Activated CD8-positive, alpha-beta T cell treated with anti-CD3 and anti-CD28 coated beads, Interleukin-2, amount 10 ng/mL, durations not matched to agents 7 days and 5 days (primary cell): ENCODE results near the gene OR2AT4. TPM values are rescaled to one million over a fixed set of nuclear protein-coding genes. Genes with fewer than 3 reads are reported as not detected.
"Not testable (repeated sequence)": the region's sequence is repeated elsewhere in the genome, so short reads cannot be mapped to it uniquely, and the experiment has no call there.

ENCODE experiments used
- ATAC-seq: fragments of 150-1000 bp; cut with Tn5 transposase; one replicate; pipeline ENCODE4 v1.10.0; 2021; ENCODE audit warnings: moderate library complexity
- CTCF ChIA-PET: fragments of 350-600 bp; sonication (Branson Sonifier 250); formaldehyde crosslinking; loops from one replicate; lab custom pipeline; 2021; ENCODE audit warnings: antibody characterized with exemption; lab: Charles Lee
- POLR2A ChIA-PET: fragments of 350-600 bp; sonication (Branson Sonifier 250); formaldehyde crosslinking; loops from one replicate; lab custom pipeline; 2021; ENCODE audit warnings: antibody characterized with exemption; lab: Charles Lee
- DNase-seq: peaks from one replicate; pipeline ENCODE4 v3.0.0-alpha.2; 2020
- H3K27ac Mint-ChIP-seq: one replicate; pipeline ENCODE4 v1.8.0; 2021; ENCODE audit warnings: mild to moderate bottlenecking, mixed read lengths
- H3K27me3 Mint-ChIP-seq: one replicate; pipeline ENCODE4 v1.8.0; 2021; ENCODE audit warnings: low read depth, mixed read lengths
- H3K36me3 Mint-ChIP-seq: one replicate; pipeline ENCODE4 v1.8.0; 2021; ENCODE audit warnings: low read depth, mixed read lengths
- H3K4me1 Mint-ChIP-seq: one replicate; pipeline ENCODE4 v1.8.0; 2021; ENCODE audit warnings: low read depth, mixed read lengths
- H3K4me3 Mint-ChIP-seq: one replicate; pipeline ENCODE4 v1.8.0; 2021; ENCODE audit warnings: mild to moderate bottlenecking, mixed read lengths
- H3K9me3 Mint-ChIP-seq: one replicate; pipeline ENCODE4 v1.8.0; 2022; ENCODE audit warnings: mixed read lengths; ENCODE audit not compliant: insufficient read depth
- total RNA-seq, 2 experiments: library from RNA; stranded (reverse); gene quantifications; one replicate each; pipeline ENCODE4 v1.2.3, GENCODE V29; 2021

The OR2AT4 gene
- total RNA-seq, 2 experiments from 2014 or later = not detected

GRCh38 chr11:75063741-75064314 lies 32.8 kb downstream of the OR2AT4 start:
- no peaks in the 10 kb centered on the region for H3K4me1 Mint-ChIP-seq
- H3K27ac Mint-ChIP-seq = no peak overlapping the region
- no peaks in the 10 kb centered on the region for H3K36me3 Mint-ChIP-seq
- peaks cover 36% of the 10 kb centered on the region for H3K27me3 Mint-ChIP-seq
- H3K4me3 Mint-ChIP-seq = no peak overlapping the region
- H3K9me3 Mint-ChIP-seq = no peaks in the 10 kb centered on the region
- ChIA-PET CTCF (interaction anchor here (0.9 to 1.5 kb wide), 3 partner anchors 13 to 185 kb away, joined by 3 to 4 read pairs (median 3); no protein-coding TSS in a partner anchor), POLR2A (no interaction called here)
- no peak for ATAC-seq
- DNase-seq = no peak

DNA sequence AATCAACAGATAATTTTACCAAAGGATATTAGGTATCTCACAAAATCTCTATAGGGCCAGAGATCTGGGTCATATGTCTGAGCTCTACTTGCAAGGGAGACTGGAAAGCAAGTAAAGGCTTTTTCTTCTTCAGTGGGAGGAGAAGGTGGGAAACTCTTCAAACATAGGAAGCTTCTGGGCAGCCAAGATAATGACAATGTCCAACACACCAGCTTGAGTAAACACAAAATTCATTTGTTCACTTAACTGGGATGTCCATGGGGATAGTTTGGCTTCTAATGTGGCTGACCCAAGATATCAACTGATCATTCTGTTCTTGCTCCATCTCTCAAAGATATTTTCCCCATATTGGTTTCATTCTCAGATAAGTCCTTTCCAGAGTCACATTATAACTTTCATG lies 37.4 kb downstream of the OR2AT4 start:
- Mint-ChIP-seq H3K27ac (no peak overlapping the region), H3K4me3 (no peak overlapping the region), H3K9me3 (peaks cover 3% of the 10 kb centered on the region), H3K4me1 (no peaks in the 10 kb centered on the region), H3K27me3 (peaks cover 28% of the 10 kb centered on the region), H3K36me3 (no peaks in the 10 kb centered on the region)
- POLR2A ChIA-PET = interaction anchor here (0.6 kb wide), 1 partner anchor 125 kb away, joined by 3 read pairs; no protein-coding TSS in a partner anchor
- ATAC-seq = no peak
- CTCF ChIA-PET = interaction anchor here (0.8 kb wide), 1 partner anchor 190 kb away, joined by 3 read pairs; no protein-coding TSS in a partner anchor
- DNase-seq = no peak

- Mint-ChIP-seq H3K27ac (no peak overlapping the region), H3K36me3 (no peaks in the 10 kb centered on the region), H3K9me3 (peaks cover 3% of the 10 kb centered on the region), H3K27me3 (peaks cover 29% of the 10 kb centered on the region), H3K4me3 (no peak overlapping the region), H3K4me1 (no peaks in the 10 kb centered on the region)
- no peak for DNase-seq
- POLR2A ChIA-PET = no interaction called here
- CTCF ChIA-PET = no interaction called here
- no peak for ATAC-seq
These were observed 39.9 kb downstream of the OR2AT4 start for GRCh38 chr11:75056814-75057213.

DNA sequence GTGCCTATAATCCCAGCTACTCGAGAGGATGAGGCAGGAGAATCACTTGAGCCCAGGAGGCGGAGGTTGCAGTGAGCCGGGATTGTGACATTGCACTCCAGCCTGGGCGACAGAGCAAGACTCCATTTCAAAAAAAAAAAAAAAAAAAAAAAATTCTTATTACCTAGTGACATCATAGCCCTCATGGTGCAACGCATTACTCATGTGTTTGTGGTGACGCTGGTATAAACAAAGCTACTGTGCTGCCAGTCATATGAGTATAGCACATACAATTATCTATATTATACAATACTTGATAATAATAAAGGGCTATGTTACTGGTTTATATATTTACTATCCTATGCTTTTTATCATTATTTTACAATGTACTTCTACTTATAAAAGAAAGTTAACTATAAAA lies 41.2 kb downstream of the OR2AT4 start:
- Mint-ChIP-seq H3K36me3 (no peaks in the 10 kb centered on the region), H3K27ac (no peak overlapping the region), H3K9me3 (peaks cover 3% of the 10 kb centered on the region), H3K4me3 (no peak overlapping the region), H3K4me1 (peaks cover 3% of the 10 kb centered on the region), H3K27me3 (peaks cover 30% of the 10 kb centered on the region)
- no peak for DNase-seq
- no peak for ATAC-seq
- CTCF ChIA-PET = interaction anchor here (1.6 kb wide), 1 partner anchor 33 kb away, joined by 5 read pairs; no protein-coding TSS in a partner anchor
- POLR2A ChIA-PET = no interaction called here

DNA sequence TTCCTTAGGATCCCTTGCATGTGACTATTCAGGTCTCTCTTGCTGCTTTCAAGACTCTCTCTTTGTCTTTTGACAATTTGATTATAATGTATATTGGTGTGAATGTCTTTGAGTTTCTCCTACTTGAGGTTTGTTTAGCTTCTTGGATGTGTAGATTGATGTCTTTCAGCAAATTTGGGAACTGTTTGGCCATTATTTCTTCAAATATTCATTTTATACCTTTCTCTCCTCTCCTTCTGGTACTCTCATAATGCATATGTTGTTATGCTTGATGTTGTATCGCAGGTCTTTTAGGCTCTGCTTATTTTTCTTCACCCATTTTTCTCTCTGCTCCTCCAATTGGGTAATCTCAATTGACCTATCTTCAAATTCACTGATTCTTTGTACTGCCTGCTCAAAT lies 44.2 kb downstream of the OR2AT4 start:
- Mint-ChIP-seq H3K36me3 (no peaks in the 10 kb centered on the region), H3K27me3 (peaks cover 27% of the 10 kb centered on the region), H3K4me1 (peaks cover 3% of the 10 kb centered on the region), H3K4me3 (no peak overlapping the region), H3K27ac (no peak overlapping the region), H3K9me3 (peaks cover 3% of the 10 kb centered on the region)
- ATAC-seq = no peak
- POLR2A ChIA-PET = no interaction called here
- DNase-seq = no peak
- CTCF ChIA-PET = interaction anchor here (1.5 kb wide), 1 partner anchor 122 kb away, joined by 3 read pairs; no protein-coding TSS in a partner anchor

DNA sequence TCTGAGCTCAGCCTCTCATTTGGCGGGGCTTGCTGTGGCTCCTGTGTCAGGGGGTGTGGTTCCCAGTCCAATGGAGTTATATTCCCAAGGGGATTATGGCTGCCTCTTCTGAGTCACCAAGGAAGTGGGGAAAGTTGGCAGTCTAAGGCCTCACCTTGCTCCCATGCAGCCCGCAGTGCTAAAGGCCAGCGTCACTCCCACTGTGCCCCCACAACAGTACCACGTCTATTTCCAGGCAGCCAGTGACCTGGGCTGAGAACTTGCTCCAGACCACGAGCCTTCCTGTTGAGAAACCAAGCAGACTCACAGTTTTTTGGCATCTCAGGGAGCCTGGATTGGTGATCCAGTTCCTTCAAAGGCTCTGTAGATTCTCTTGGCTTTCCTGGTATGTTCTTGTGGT lies 45.6 kb downstream of the OR2AT4 start:
- ChIA-PET CTCF (no interaction called here), POLR2A (no interaction called here)
- Mint-ChIP-seq H3K27ac (no peak overlapping the region), H3K4me3 (no peak overlapping the region), H3K27me3 (peaks cover 27% of the 10 kb centered on the region), H3K36me3 (no peaks in the 10 kb centered on the region), H3K4me1 (peaks cover 3% of the 10 kb centered on the region), H3K9me3 (peaks cover 3% of the 10 kb centered on the region)
- no peak for ATAC-seq
- DNase-seq = no peak

DNA sequence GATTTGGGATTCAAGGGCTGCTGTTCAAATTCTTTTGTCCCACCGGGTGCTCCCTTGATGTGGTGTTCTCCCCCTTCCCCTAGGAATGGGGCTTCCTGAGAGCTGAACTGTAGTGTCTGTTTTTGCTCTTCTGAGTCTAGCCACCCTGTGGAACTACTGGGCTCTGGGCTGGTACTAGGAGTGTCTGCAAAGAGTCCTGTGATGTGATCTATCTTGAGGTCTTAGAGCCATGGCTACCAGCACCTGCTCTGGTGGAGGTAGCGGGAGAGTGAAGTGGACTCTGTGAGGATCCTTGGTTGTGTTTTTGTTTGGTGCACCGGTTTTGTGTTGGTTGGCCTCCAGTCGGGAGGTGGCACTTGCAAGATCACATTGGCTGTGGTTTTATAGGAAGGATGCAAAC lies 46.2 kb downstream of the OR2AT4 start:
- CTCF ChIA-PET = no interaction called here
- ATAC-seq (no peak), DNase-seq (no peak)
- Mint-ChIP-seq H3K27ac (no peak overlapping the region), H3K9me3 (peaks cover 3% of the 10 kb centered on the region), H3K4me3 (no peak overlapping the region), H3K27me3 (peaks cover 27% of the 10 kb centered on the region), H3K4me1 (peaks cover 3% of the 10 kb centered on the region), H3K36me3 (no peaks in the 10 kb centered on the region)
- POLR2A ChIA-PET = no interaction called here

DNA sequence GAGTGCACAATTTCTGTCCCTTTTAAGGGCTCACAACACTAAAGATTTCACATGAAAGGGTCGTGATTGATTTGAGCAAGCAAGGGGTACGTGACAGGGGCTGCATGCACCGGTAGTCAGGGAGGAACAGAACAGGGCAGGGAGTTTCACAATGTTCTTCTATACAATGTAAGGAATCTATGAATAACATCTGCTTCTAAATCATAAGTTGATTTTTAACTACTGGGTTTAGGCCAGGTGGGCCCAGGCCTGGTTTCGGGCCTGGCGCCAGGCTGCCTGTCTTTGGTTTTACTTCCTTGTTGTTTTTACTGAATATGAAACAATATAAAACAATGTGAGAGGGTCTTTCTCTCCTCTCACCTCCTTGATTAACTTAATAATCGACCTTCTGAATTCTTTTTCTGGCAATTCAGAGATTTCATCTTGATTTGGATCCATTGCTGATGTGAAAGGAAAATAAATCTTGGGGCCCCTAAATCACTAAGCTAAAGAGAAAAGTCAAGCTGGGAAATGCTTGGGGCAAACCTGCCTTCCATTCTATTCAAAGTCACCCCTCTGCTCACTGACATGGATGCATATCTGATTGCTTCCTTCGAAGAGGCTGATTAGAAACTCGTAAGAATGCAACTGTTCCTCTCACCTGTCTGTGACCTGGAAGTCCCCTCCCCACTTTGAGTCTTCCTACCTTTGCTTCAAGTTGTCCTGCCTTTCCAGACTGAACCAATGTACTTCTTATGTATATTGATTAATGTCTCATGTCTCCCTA lies 47.0 kb downstream of the OR2AT4 start:
- DNase-seq, H3K36me3 Mint-ChIP-seq, ATAC-seq, H3K9me3 Mint-ChIP-seq, POLR2A ChIA-PET, H3K4me3 Mint-ChIP-seq, H3K4me1 Mint-ChIP-seq, H3K27ac Mint-ChIP-seq: not testable (repeated sequence)
- CTCF ChIA-PET = interaction anchor here (1.1 to 1.9 kb wide), 2 partner anchors 27 to 91 kb away, joined by 3 to 5 read pairs; no protein-coding TSS in a partner anchor
- peaks cover 27% of the 10 kb centered on the region for H3K27me3 Mint-ChIP-seq

DNA sequence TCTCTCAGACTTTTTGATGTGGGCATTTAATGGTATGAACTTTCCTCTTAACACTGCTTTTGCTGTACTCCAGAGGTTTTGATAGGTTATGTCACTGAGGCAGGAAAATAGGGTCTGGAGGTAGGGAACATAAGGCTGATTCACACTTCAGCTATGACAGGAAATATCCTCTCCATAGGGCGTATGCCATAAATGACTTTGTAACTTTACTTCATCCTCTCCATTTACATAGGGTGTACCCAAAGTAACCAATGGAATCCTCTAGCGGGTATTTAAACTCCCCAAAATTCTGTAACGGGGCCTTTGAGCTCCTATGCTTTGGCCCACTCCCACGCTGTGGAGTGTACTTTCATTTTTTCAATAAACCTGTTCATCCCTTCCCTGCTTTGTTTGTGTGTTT lies 49.5 kb downstream of the OR2AT4 start:
- no peak for DNase-seq
- Mint-ChIP-seq H3K36me3 (no peaks in the 10 kb centered on the region), H3K4me1 (peaks cover 3% of the 10 kb centered on the region), H3K4me3 (no peak overlapping the region), H3K27me3 (peaks cover 20% of the 10 kb centered on the region), H3K9me3 (no peaks in the 10 kb centered on the region), H3K27ac (no peak overlapping the region)
- ATAC-seq = no peak
- ChIA-PET POLR2A (no interaction called here), CTCF (interaction anchor here (1.0 to 1.2 kb wide), 2 partner anchors 158 to 201 kb away, joined by 3 read pairs; no protein-coding TSS in a partner anchor)

DNA sequence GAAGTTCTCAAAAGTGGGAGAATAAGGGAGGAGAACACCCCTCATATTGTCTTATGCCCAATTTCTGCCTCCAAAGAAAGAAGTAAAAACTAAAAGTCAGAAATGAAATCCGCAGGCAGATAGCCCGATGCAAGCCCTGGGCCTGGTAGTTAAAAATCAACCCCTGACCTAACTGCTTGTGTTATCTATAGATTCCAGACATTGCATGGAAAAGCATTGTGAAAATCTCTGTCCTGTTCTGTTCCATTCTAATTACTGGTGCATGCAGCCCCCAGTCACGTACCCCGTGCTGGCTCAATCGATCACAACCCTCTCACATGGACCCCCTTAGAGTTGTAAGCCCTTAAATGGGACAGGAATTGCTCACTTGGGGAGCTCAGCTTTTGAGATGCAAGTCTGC lies 50.0 kb downstream of the OR2AT4 start:
- H3K36me3 Mint-ChIP-seq, H3K9me3 Mint-ChIP-seq, H3K27ac Mint-ChIP-seq, DNase-seq, POLR2A ChIA-PET, ATAC-seq, H3K4me3 Mint-ChIP-seq, H3K4me1 Mint-ChIP-seq: not testable (repeated sequence)
- H3K27me3 Mint-ChIP-seq = peaks cover 20% of the 10 kb centered on the region
- CTCF ChIA-PET = interaction anchor here (1.0 to 1.2 kb wide), 2 partner anchors 159 to 202 kb away, joined by 3 read pairs; no protein-coding TSS in a partner anchor

- peaks cover 16% of the 10 kb centered on the region for H3K27me3 Mint-ChIP-seq
- ATAC-seq, H3K4me3 Mint-ChIP-seq, H3K4me1 Mint-ChIP-seq, H3K27ac Mint-ChIP-seq, H3K36me3 Mint-ChIP-seq, DNase-seq, POLR2A ChIA-PET, H3K9me3 Mint-ChIP-seq: not testable (repeated sequence)
- CTCF ChIA-PET = interaction anchor here (0.7 kb wide), 1 partner anchor 12 kb away, joined by 3 read pairs; no protein-coding TSS in a partner anchor
These were observed 52.1 kb downstream of the OR2AT4 start for GRCh38 chr11:75044381-75045170.
